H9 (cell line): ENCODE results near the gene NPB. TPM values are rescaled to one million over a fixed set of nuclear protein-coding genes. Genes with fewer than 3 reads are reported as not detected.

ENCODE experiments used
- DNase-seq: peaks from one replicate; pipeline ENCODE4 v3.0.0-alpha.2; 2017
- H2AFZ ChIP-seq: one replicate; pipeline ENCODE4 v1.6.1; 2013; ENCODE audit warnings: mild to moderate bottlenecking, low read length, control low read depth, moderate library complexity
- H2AK5ac ChIP-seq: 2 replicates; pipeline ENCODE4 v1.6.1; 2013; ENCODE audit warnings: low read length, control low read depth, mixed read lengths; ENCODE audit not compliant: insufficient read length
- H2BK120ac ChIP-seq: one replicate; pipeline ENCODE4 v1.6.1; 2013; ENCODE audit warnings: low read depth, mild to moderate bottlenecking, low read length, control low read depth, inconsistent platforms; ENCODE audit not compliant: poor library complexity, severe bottlenecking
- H2BK12ac ChIP-seq: 2 replicates; pipeline ENCODE4 v1.6.1; 2013; ENCODE audit warnings: low read length, control low read depth, mixed read lengths, low read depth; ENCODE audit not compliant: insufficient read length
- H2BK15ac ChIP-seq: 2 replicates; pipeline ENCODE4 v1.6.1; 2013; ENCODE audit warnings: low read depth, low read length, control low read depth
- H2BK20ac ChIP-seq: one replicate; pipeline ENCODE4 v1.6.1; 2013; ENCODE audit warnings: low read depth, mild to moderate bottlenecking, low read length, control low read depth, inconsistent platforms; ENCODE audit not compliant: poor library complexity, severe bottlenecking
- H2BK5ac ChIP-seq: 2 replicates; pipeline ENCODE4 v1.6.1; 2013; ENCODE audit warnings: low read length, control low read depth, mixed read lengths; ENCODE audit not compliant: insufficient read length
- H3K14ac ChIP-seq: 2 replicates; pipeline ENCODE4 v1.6.1; 2013; ENCODE audit warnings: low read length, control low read depth; ENCODE audit not compliant: insufficient read depth
- H3K18ac ChIP-seq: 2 replicates; pipeline ENCODE4 v1.6.1; 2013; ENCODE audit warnings: low read depth, mild to moderate bottlenecking, mixed read lengths, low read length, control low read depth; ENCODE audit not compliant: insufficient read length
- H3K23ac ChIP-seq: 2 replicates; pipeline ENCODE4 v1.6.1; 2013; ENCODE audit warnings: low read length, control low read depth, mixed read lengths, low read depth; ENCODE audit not compliant: insufficient read length
- H3K23me2 ChIP-seq: 2 replicates; pipeline ENCODE4 v1.6.1; 2013; ENCODE audit warnings: low read depth, mild to moderate bottlenecking, mixed read lengths, low read length, control low read depth; ENCODE audit not compliant: insufficient read length, poor library complexity, severe bottlenecking
- H3K27ac ChIP-seq: 2 replicates; pipeline ENCODE4 v1.5.1; 2013; ENCODE audit warnings: low read length, control low read depth, mixed read lengths, low read depth; ENCODE audit not compliant: insufficient read length
- H3K27me3 ChIP-seq: 2 replicates; pipeline ENCODE4 v1.6.1; 2013; ENCODE audit warnings: low read length, control low read depth, inconsistent platforms; ENCODE audit not compliant: insufficient read depth
- H3K4ac ChIP-seq: 2 replicates; pipeline ENCODE4 v1.6.1; 2013; ENCODE audit warnings: low read depth, mild to moderate bottlenecking, control low read depth, inconsistent platforms, low read length, moderate library complexity
- H3K4me1 ChIP-seq: 2 replicates; pipeline ENCODE4 v1.6.1; 2013; ENCODE audit warnings: low read length, control low read depth, inconsistent platforms; ENCODE audit not compliant: insufficient read depth
- H3K4me2 ChIP-seq: 2 replicates; pipeline ENCODE4 v1.6.1; 2013; ENCODE audit warnings: low read length, control low read depth, mixed read lengths; ENCODE audit not compliant: insufficient read length, insufficient read depth
- H3K56ac ChIP-seq: 2 replicates; pipeline ENCODE4 v1.6.1; 2013; ENCODE audit warnings: low read depth, mild to moderate bottlenecking, mixed read lengths, low read length, control low read depth; ENCODE audit not compliant: insufficient read length
- H3K79me1 ChIP-seq: 2 replicates; pipeline ENCODE4 v1.6.1; 2013; ENCODE audit warnings: low read depth, mild to moderate bottlenecking, moderate library complexity, low read length, control low read depth, inconsistent platforms; ENCODE audit not compliant: insufficient read depth, poor library complexity, severe bottlenecking
- H3K79me2 ChIP-seq: 2 replicates; pipeline ENCODE4 v1.6.1; 2013; ENCODE audit warnings: low read length, control low read depth, inconsistent platforms; ENCODE audit not compliant: insufficient read depth
- H3K9ac ChIP-seq: 2 replicates; pipeline ENCODE4 v1.6.1; 2013; ENCODE audit warnings: low read length, control low read depth, mixed read lengths; ENCODE audit not compliant: insufficient read length; ENCODE audit errors: extremely low read depth
- H3K9me3 ChIP-seq: one replicate; pipeline ENCODE4 v1.6.1; 2013; ENCODE audit warnings: low read depth, low read length, inconsistent platforms; ENCODE audit not compliant: control insufficient read depth
- H3T11ph ChIP-seq: one replicate; pipeline ENCODE4 v1.6.1; 2013; ENCODE audit warnings: mild to moderate bottlenecking, low read length, control low read depth, inconsistent platforms
- H4K20me1 ChIP-seq: one replicate; pipeline ENCODE4 v1.6.1; 2013; ENCODE audit not compliant: control insufficient read depth, insufficient read length, insufficient read depth
- H4K5ac ChIP-seq: 2 replicates; pipeline ENCODE4 v1.6.1; 2013; ENCODE audit warnings: low read depth, mild to moderate bottlenecking, mixed read lengths, low read length, control low read depth; ENCODE audit not compliant: insufficient read length
- H4K8ac ChIP-seq: replicated peaks from 2 replicates; pipeline ENCODE4 v1.6.1; 2013; ENCODE audit warnings: low read length, control low read depth, mixed read lengths, low read depth; ENCODE audit not compliant: insufficient read length
- H4K91ac ChIP-seq: 2 replicates; pipeline ENCODE4 v1.6.1; 2013; ENCODE audit warnings: low read depth, mild to moderate bottlenecking, moderate library complexity, mixed read lengths, low read length, control low read depth; ENCODE audit not compliant: insufficient read length
- H3K27ac Mint-ChIP-seq, 3 experiments: 2 replicates in 2 of 3; 3 replicates in 1 of 3; pipeline ENCODE4 v1.8.0; 2020 to 2021; ENCODE audit warnings: mixed read lengths in 3 of 3, mild to moderate bottlenecking in 1 of 3, moderate library complexity in 1 of 3
- H3K27me3 Mint-ChIP-seq: 2 replicates; pipeline ENCODE4 v1.8.0; 2021; ENCODE audit warnings: low read depth, mild to moderate bottlenecking, moderate library complexity, mixed read lengths
- H3K36me3 Mint-ChIP-seq, 3 experiments: 2 replicates in 2 of 3; 3 replicates in 1 of 3; pipeline ENCODE4 v1.8.0; 2020 to 2021; ENCODE audit warnings: low read depth in 3 of 3, mixed read lengths in 3 of 3; ENCODE audit not compliant: insufficient read depth in 1 of 3
- H3K4me1 Mint-ChIP-seq, 2 experiments: 2 replicates each; pipeline ENCODE4 v1.8.0; 2020; ENCODE audit warnings: mixed read lengths in 2 of 2
- H3K4me3 Mint-ChIP-seq, 2 experiments: 2 replicates in 1 of 2; 3 replicates in 1 of 2; pipeline ENCODE4 v1.8.0; 2020 to 2021; ENCODE audit warnings: mild to moderate bottlenecking in 2 of 2, mixed read lengths in 2 of 2, moderate library complexity in 1 of 2
- H3K9me3 Mint-ChIP-seq, 2 experiments: 2 replicates in 1 of 2; 3 replicates in 1 of 2; pipeline ENCODE4 v1.8.0; 2020; ENCODE audit warnings: mild to moderate bottlenecking in 2 of 2, mixed read lengths in 2 of 2, moderate library complexity in 1 of 2
- CTCF ChIP-seq: fragments of 200-600 bp; sonication (generic); conservative IDR thresholded peaks from 3 replicates; pipeline ENCODE4 v1.8.0; 2021; ENCODE audit warnings: antibody characterized with exemption, mild to moderate bottlenecking
- WGBS: extraction: QIAGEN DNeasy Blood & Tissue Kit; methylation state at CpG from one replicate; pipeline ENCODE4 v1.1.7; 2013; ENCODE audit warnings: missing lambda C conversion rate, low lambda C conversion rate, mixed read lengths; ENCODE audit not compliant: insufficient read length; ENCODE audit errors: extremely low coverage; 5-methylcytosine and 5-hydroxymethylcytosine counted together
- total RNA-seq: library from RNA; stranded (reverse); gene quantifications from 2 replicates; pipeline ENCODE4 v1.2.1, GENCODE V29; 2021

NPB gene
- total RNA-seq, 1 experiment from 2014 or later: 2.1 TPM

GRCh38 chr17:81916234-81917001, 14.4 kb downstream of the NPB start:
- Mint-ChIP-seq H3K27me3 (no peaks in the 10 kb centered on the region), H3K9me3 (no peaks in the 10 kb centered on the region; a peak in 1 of 5 replicates), H3K4me3 (peak overlapping the region; percentile 80 to 87), H3K4me1 (peaks cover 13% of the 10 kb centered on the region in 2 experiments), H3K27ac (peak overlapping the region in 1 of 3 experiments; percentile 79; a peak in 1 of 7 replicates), H3K36me3 (peaks cover 21 to 52% (median 51%) of the 10 kb centered on the region in 3 experiments; a peak in 6 of 7 replicates)
- H3K23me2 ChIP-seq: peaks cover 5% of the 10 kb centered on the region
- H3T11ph ChIP-seq: no peak overlapping the region
- no peak overlapping the region for H3K18ac ChIP-seq
- H2BK15ac ChIP-seq: no peak overlapping the region
- H2AK5ac ChIP-seq: no peak overlapping the region
- H2AFZ ChIP-seq: no peak overlapping the region
- no peak overlapping the region for H2BK5ac ChIP-seq
- WGBS: no CpG with 5 or more reads among the region's 21 CpGs
- H3K4me2 ChIP-seq: peak overlapping the region; percentile 74
- H3K23ac ChIP-seq: no peak overlapping the region
- H4K8ac ChIP-seq: no peak overlapping the region
- TF ChIP-seq CTCF: no peak
- no peaks in the 10 kb centered on the region for H3K79me1 ChIP-seq
- H3K9me3 ChIP-seq: no peaks in the 10 kb centered on the region
- H2BK120ac ChIP-seq: no peak overlapping the region
- H4K5ac ChIP-seq: no peak overlapping the region
- no peaks in the 10 kb centered on the region for H4K20me1 ChIP-seq
- H4K91ac ChIP-seq: no peak overlapping the region
- no peaks in the 10 kb centered on the region for H3K27me3 ChIP-seq
- no peak overlapping the region for H2BK12ac ChIP-seq
- H3K14ac ChIP-seq: no peak overlapping the region
- no peak overlapping the region for H3K9ac ChIP-seq
- no peak overlapping the region for H3K27ac ChIP-seq
- no peak overlapping the region for H3K56ac ChIP-seq
- no peak for DNase-seq
- no peak overlapping the region for H3K4ac ChIP-seq
- H2BK20ac ChIP-seq: no peak overlapping the region
- H3K79me2 ChIP-seq: peaks cover 1% of the 10 kb centered on the region; the same call in 1 of the 2 replicates
- no peaks in the 10 kb centered on the region for H3K4me1 ChIP-seq
